ENCODE measurements around the gene TMBIM4. TPM values are rescaled to one million over a fixed set of nuclear protein-coding genes. Genes with fewer than 3 reads are reported as not detected.

TMBIM4 gene, protein sequence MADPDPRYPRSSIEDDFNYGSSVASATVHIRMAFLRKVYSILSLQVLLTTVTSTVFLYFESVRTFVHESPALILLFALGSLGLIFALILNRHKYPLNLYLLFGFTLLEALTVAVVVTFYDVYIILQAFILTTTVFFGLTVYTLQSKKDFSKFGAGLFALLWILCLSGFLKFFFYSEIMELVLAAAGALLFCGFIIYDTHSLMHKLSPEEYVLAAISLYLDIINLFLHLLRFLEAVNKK
- 48.7 and 62.1 TPM in 2 replicates for total RNA-seq

DNA sequence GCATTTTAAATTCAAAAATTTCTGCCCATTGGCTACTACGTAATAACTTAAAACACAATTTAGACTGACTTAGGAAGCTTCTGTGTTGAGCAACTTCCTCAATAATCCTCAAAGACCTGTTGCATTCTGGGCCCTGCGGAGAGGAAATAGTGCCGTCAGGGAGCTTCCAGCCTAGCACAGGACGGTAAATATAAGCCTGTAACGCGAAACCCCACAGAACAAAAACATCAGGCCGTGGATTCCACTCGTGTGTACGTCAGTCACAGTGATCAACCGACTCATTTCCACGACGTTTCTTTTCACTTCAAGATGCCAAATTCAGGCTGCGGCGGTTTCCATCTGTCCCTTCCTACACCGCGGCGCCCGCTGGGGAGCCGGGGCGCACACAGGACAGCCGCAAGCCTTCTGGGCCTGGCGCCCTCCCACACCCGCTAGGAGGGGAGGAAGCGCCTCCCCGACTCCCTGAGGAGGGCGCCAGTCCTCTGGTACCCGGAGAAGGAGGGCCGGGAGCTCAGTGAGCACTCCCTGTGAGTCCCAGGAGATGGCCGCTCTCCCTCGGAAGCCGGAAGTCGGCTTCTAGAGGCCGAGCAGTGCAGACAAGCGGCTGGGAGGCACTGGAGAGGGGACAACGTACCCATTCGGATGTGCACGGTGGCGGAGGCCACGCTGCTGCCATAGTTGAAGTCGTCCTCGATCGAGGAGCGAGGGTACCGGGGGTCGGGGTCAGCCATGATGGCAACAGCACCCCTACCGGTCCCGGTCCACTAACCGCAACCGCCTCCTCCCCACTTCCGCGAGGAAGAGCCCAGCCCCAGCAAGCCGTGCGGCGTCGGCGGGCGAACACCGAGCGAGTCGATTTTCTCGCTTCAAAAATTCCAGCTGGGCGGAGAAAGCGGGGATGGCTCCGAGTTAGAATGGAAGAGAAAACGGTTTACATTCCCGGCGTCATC, at the start of gene TMBIM4:
Gene TMBIM4, minus strand, starts transcription at position 776 of the 950 bp plus-strand sequence. Its CDS starts 45 bp downstream, at position 731.

DNA sequence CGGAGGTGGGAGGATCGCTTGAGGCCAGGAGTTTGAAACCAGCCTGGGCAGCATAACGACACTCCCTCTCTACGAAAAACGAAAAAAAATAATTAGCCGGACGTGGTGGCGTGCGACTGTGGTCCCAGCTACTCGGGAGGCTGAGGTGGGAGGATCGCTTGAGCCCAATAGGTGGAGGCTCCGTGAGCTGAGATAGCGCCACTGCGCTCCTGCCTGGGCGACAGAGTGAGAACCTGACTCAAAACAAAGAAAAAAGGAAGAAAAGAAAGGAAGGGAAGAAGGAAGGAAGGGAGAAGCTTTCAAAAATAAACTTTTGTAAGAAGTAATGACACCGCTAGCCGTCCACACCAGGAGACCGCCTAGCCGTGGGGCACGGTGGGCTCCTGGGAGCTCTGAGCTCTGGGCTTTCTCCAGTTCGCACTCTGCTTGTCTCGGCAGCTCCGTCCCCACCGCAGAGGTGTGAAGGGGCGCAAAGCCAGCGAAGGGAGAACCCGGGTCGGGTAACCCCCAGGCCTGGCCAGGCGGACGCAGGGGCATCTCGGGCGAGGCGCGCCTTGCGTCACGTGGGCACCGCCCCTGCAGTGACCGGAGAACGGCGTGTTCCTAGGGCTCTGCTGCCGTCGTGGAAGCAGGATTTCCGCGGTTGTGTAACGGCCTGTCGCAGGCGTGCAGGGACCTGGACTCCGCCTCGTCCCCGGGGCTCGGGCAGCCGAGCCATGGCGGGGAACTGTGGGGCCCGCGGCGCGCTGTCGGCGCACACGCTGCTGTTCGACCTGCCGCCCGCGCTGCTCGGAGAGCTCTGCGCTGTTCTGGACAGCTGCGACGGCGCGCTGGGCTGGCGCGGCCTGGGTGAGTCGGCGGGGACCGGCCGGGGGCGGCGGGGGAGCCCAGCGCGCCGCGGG, 19.0 kb upstream of the TMBIM4 start, which contains the start of gene IRAK3:
Gene IRAK3, plus strand, starts transcription at position 631 of the 902 bp plus-strand sequence. Its CDS starts 86 bp downstream, at position 717.

DNA sequence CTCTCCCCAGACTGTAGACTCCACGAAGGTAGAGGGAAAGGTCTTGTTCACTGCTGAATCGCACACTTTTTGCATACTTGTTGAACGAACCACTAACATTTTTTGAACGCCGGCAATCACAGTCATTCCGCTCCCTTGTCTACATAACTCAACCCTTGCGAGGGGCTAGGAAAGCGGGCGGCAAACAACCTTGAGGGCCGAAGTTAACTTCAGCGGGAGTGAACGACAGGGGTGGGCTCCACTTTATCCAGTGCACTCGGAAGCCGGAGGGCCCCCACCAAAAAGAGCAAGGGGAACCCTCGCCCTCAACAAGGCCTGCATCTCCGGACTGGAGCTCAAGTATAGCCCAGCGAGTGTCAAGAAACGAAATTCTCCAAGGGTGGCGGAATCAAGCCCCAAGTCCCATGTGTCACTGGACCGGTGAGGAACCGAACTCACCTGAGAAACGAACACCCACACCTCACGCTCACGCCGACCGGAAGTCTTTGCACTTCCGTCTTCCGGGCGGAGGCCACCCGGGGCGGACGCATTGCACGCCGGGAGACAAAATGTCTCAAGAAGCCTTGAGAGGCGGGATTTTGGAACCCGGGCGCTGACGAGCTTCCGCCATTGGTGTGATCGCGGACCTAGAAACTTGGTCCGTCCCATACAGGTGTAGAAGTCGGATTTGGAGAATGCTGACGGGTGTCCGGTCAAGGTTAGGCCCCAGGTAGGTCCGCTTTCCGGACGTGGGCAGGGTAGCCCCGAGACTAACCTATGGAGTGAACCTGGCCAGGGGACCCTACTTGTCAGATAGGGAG, 39.3 kb downstream of the TMBIM4 start, which contains the start of gene LLPH:
Gene LLPH, minus strand, starts transcription at position 484 of the 800 bp plus-strand sequence. CDS start 1,644 bp downstream, outside the sequence.

Other genes starting within 250 kb of the TMBIM4 start
- 5.6 and 16.1 TPM in 2 replicates for gene LLPH, start 39.2 kb downstream of the TMBIM4 start, total RNA-seq
- gene IRAK3, start 19.2 kb upstream of the TMBIM4 start, total RNA-seq, result 3.6 and 11.6 TPM in 2 replicates
- gene HELB, start 132.5 kb upstream of the TMBIM4 start, total RNA-seq, result 4.5 and 4.8 TPM in 2 replicates